HG02763 (cell line): ENCODE measurements around the gene C5orf52.
"Not testable (repeated sequence)": the region's sequence is repeated elsewhere in the genome, so short reads cannot be mapped to it uniquely, and the experiment has no call there.

Experiments used
- ATAC-seq: cut with Tn5 transposase; IDR thresholded peaks from one replicate; pipeline ENCODE4 v1.9.1; 2021; ENCODE audit warnings: mild to moderate bottlenecking, moderate library complexity; ENCODE audit not compliant: unreplicated experiment

The C5orf52 gene

GRCh38 chr5:157719245-157719644, 47.9 kb downstream of the C5orf52 start:
- no peak for ATAC-seq

GRCh38 chr5:157721159-157721558, 49.8 kb downstream of the C5orf52 start:
- ATAC-seq = no peak

GRCh38 chr5:157722895-157723294, 51.6 kb downstream of the C5orf52 start:
- not testable (repeated sequence) for ATAC-seq

- not testable (repeated sequence) for ATAC-seq
Measured at GRCh38 chr5:157726607-157727006, 55.3 kb downstream of the C5orf52 start.

- ATAC-seq = not testable (repeated sequence)
Measured at GRCh38 chr5:157727858-157728257, 56.5 kb downstream of the C5orf52 start.
